GM12873 (cell line): ENCODE measurements around the gene ACOXL.

ENCODE experiments used
- TF ChIP-seq, protein P1 (sequence below): IDR thresholded peaks from 2 replicates; pipeline ENCODE4 v1.5.1; 2012; ENCODE audit warnings: low read depth, mild to moderate bottlenecking, moderate library complexity, low read length, control low read depth; ENCODE audit not compliant: insufficient read depth; ENCODE audit errors: missing control alignments

Gene ACOXL

DNA sequence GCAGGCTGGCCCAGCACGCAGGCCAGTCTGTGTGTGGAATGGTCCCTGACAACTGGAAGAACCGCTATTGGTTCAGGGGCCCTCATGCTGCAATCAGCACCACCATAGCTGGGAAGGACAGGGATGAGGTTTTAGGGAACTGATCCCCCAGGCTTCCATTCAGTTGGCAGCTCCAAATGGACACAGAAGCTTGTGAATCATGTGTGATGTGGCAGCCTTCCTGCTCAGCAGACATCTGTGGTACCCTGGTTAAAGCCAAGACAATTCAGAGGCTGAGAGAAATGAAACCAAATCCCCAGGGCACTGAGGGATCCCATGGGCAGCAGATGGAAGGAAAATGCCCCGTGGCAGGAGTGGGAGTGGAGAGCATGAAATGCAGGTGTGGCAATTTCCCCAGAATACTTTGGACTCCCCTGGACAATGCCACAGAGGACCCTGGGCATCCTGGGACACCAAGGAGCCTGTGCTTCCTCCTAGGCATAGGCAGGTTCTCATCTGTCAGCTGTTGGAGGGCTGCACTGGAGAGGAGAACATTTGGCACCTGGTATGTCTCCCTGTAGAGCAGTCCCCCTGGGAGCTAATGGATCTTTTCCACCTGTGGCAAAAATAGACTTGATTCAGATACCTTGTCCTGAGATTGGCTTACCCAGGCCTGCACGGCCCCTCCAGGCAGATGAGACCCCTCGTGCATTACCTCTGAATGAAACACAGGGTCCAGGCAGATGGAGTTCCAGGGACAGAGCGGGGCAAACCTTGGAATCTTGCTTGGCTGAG lies 226.2 kb downstream of the ACOXL start:
- TF ChIP-seq, protein P1, sequence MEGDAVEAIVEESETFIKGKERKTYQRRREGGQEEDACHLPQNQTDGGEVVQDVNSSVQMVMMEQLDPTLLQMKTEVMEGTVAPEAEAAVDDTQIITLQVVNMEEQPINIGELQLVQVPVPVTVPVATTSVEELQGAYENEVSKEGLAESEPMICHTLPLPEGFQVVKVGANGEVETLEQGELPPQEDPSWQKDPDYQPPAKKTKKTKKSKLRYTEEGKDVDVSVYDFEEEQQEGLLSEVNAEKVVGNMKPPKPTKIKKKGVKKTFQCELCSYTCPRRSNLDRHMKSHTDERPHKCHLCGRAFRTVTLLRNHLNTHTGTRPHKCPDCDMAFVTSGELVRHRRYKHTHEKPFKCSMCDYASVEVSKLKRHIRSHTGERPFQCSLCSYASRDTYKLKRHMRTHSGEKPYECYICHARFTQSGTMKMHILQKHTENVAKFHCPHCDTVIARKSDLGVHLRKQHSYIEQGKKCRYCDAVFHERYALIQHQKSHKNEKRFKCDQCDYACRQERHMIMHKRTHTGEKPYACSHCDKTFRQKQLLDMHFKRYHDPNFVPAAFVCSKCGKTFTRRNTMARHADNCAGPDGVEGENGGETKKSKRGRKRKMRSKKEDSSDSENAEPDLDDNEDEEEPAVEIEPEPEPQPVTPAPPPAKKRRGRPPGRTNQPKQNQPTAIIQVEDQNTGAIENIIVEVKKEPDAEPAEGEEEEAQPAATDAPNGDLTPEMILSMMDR: no peak

DNA sequence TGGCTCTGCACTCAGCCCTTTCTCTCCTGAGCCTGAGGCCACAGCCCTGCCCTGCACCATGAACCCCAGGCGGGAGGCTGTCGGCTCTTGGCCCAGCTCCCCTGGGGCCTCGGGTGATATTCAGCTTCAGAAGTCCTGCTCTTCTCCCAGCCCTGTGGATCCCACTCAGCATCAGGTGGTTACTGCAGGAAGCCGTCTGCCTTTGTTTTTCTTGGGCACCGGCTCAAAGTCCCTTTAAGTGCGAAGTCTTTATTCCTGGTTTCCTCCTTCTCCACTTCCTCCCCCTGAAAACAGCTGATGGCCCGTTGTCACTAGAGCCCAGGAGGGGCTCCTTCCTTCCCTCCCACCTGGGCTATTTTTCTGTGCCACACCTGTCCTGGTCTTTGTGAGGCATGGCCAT lies 226.8 kb downstream of the ACOXL start:
- TF ChIP-seq, protein P1: no peak

DNA sequence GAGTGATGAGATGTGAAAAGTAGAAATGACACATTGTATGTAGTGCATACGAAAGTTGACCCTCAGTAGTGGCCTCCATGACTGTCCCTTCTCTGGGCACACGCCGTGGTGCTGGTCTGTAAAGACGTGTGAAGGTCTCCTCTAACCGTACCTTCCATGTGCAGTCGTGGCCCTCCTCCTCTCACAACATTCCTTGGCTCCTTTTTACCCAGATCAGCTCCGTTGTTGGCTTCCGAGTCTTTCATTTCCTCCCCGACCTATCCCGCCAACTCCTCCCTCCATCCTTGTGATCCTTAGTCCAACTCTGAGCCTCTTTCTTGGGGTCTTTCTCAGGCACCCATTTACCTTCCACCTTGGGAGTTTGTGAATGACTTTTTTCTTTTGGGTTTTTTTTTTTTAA lies 227.9 kb downstream of the ACOXL start:
- TF ChIP-seq, protein P1: no peak

DNA sequence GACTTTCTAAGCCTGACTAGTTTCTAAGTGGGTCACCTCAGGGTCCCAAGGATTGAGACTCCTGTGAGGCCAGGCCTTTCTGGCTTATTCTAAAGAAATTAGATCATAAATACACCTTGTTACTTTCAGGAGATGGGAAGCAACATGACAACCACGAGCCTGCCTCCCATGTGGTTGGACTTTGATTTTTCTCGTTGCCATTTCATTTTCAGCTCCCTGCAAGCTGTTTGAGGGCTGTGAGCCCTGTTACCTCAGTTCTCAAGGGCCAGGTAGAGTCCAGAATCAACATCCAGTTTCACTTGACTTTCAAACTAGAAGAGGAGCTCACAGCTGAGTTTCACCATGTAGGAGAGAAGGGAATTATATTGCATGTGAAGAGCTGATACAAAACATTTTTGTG lies 228.6 kb downstream of the ACOXL start:
- TF ChIP-seq, protein P1: no peak

DNA sequence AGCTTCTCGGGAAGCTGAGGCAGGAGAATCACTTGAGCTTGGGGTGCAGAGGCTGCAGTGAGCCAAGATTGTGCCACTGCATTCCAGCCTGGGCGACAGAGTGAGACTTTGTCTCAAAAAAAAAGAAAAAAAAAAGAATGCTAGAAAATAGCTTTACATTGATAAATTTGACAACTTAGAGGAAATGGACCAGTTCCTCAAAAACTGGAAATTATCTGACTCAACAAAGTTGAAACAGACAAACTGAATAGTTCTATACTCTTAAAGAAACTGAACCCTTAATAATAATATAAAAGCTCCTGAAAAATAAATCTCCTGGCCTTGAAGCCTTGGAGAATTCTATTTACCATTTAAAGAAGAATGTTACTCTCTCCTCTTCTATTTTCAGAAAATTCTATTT lies 237.3 kb downstream of the ACOXL start:
- TF ChIP-seq, protein P1: no peak

GRCh38 chr2:110970201-110970600 lies 237.8 kb downstream of the ACOXL start:
- TF ChIP-seq, protein P1: no peak

DNA sequence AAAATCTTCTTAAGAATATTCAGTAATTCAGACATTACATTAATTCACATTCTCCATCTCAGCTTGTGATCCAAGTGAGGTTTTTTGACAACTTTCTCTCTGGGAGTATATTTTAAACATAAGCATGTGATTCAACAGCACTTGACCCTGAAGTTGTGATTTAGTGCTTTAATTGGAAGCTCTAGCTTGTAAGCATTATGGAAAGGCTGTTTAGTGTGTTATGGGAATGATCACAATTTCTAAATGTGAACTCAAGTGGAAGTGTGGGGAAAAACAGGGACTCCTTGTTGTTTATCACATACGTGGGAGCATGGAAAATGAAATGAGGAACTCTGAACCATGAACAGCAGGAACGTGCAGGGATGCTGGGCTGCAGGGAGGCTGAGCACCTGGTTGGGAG lies 239.4 kb downstream of the ACOXL start:
- TF ChIP-seq, protein P1: no peak

DNA sequence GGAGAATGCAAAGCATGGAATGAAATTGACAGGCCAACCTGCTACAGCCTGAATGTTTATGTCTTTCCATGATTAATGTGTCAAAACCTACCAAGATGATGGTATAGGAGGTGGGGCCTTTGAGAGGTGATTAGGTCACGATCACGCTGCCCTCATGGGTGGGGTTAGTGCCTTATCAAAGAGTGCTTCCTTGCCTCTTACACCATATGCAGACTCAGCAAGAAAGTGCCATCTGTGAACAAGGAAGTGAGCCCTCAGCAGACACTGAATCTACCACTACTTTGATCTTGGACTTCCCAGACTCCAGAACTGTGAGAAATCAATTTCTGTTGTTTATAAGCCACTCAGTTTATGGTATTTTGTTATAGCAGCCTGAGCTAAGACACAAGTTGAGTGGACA lies 240.9 kb downstream of the ACOXL start:
- TF ChIP-seq, protein P1: no peak
